A549 treated with Mapracorat at 1 μM for 4 hours (cell line): ENCODE results near the gene BCL2L14. TPM values are rescaled to one million over a fixed set of nuclear protein-coding genes. Genes with fewer than 3 reads are reported as not detected.

Experiments used
- total RNA-seq: library from RNA; stranded (reverse); fragments of 200-300 nt; extraction: Qiagen RNA extraction; gene quantifications from 5 replicates; pipeline ENCODE4 v1.2.3, GENCODE V29; 2022

BCL2L14 gene
- total RNA-seq = not detected in 5 replicates

GRCh38 chr12:12070674-12071656, at the start of gene BCL2L14:
Gene BCL2L14 (plus strand): TSS chr12:12070939. CDS start chr12:12079306, 8,367 bp downstream.

Other genes starting within 250 kb of the BCL2L14 start
- 11.2 to 22.9 TPM (median 16.2 TPM) in 5 replicates for gene LRP6, start 196.1 kb downstream of the BCL2L14 start, total RNA-seq